Measurements from ENCODE around the gene MPPED1.

Gene MPPED1, protein sequence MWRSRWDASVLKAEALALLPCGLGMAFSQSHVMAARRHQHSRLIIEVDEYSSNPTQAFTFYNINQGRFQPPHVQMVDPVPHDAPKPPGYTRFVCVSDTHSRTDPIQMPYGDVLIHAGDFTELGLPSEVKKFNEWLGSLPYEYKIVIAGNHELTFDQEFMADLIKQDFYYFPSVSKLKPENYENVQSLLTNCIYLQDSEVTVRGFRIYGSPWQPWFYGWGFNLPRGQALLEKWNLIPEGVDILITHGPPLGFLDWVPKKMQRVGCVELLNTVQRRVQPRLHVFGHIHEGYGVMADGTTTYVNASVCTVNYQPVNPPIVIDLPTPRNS

DNA sequence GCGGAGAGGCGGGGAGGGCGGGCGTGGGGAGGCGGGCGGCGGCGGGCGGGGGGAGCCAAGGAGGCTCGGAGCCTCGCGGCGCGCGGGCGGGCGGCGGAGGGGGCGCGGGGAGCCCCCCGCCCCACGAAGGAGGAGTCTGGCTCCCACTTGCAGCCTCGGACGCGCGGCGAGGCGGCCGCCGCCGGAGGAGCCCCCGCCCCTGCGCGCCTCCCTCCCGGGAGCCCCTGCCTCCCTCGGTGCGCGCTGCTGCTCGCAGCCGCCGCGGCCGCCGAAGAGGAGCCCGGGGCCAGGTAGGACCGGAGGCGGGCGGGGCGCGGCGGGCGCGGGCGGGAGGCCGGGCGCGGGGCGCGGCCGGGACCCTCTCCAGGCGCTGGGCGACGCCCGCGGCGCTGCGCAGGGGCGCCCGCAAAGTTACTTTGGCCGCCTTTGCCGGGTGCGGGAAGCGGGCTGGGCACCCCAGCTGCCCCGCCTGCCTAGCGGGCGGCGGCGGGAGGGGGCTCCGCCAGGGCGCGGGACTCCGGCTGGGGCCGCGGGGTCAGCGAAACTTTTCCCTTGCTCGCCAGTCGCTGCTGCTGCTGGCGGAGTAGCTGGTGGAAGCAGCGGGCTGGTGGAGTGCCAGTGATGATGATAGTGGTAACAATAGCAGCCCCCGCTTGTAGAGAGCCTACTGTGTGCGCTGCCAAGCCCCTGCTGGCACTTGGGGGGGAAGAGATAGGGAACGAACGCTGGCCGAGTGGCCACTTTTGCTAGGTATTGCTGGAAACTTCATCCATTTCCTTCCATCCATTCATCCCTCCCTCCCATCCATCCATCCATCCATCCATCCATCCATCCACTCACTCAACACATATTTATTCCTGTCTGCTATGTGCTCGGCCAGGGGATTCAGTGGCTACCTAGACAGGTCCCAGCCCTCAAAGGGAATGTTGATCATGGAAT lies at the start of gene MPPED1:
Gene MPPED1, plus strand, starts transcription at position 146 of the 939 bp plus-strand sequence. CDS start 12,972 bp downstream, outside the sequence.
- no peak for DNase-seq (ENCODE audit: low read depth)

DNA sequence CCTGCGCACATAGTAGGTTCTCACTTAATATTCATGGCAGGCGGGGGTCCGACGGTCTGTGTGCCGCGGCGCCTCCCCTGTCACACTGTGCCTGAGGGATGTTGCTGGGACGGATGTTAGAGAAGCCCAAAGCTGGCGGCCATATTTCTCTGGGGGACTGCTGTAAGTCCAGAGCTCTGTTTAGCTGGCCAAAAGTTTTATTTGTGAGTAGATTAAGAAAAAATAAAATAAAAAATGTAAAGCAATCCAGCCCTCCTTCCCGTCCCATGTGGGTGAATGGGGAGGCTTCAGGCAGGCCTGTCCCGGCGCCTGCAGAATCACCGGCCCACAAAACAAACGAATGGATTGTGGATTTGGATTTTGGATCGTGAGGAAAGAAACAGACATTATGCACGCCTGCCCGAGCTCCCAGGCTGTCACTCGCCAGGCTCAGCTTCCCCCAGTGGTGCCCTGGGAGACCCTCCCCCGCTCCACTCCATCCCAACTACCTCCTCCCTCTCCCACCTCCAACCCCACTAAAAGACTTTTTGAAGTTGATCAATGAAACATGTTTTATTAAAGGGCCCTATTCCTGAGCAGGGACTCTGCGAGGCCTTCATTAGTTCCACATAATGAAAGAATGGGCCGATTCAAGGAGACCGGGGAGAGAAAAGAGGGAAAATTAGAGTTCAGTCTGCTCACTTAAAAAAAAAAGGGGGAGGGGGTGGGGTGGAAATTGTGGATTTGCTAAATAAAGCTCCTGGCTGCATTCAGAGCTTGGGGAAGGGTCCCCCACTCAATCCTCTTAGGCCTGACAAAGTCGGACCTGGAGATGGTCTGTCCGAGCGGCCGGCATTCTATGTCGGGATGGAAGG lies 48.3 kb upstream of the MPPED1 start:
- no peak for DNase-seq (ENCODE audit: low read depth)

DNA sequence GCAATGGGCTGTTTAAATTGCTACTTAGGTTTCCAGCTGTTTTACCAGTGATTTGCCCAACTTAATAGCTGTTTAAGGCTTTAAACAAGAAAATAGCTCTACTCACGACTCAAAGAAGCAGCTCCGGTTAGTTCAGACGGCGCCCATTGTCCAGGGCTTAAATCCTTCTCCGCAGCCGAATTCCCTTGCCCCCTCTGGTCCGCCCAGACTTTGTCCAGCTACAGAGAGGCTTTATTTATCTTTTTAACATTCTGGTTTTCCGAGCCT lies 47.7 kb upstream of the MPPED1 start:
- DNase-seq (ENCODE audit: low read depth) = no peak

DNA sequence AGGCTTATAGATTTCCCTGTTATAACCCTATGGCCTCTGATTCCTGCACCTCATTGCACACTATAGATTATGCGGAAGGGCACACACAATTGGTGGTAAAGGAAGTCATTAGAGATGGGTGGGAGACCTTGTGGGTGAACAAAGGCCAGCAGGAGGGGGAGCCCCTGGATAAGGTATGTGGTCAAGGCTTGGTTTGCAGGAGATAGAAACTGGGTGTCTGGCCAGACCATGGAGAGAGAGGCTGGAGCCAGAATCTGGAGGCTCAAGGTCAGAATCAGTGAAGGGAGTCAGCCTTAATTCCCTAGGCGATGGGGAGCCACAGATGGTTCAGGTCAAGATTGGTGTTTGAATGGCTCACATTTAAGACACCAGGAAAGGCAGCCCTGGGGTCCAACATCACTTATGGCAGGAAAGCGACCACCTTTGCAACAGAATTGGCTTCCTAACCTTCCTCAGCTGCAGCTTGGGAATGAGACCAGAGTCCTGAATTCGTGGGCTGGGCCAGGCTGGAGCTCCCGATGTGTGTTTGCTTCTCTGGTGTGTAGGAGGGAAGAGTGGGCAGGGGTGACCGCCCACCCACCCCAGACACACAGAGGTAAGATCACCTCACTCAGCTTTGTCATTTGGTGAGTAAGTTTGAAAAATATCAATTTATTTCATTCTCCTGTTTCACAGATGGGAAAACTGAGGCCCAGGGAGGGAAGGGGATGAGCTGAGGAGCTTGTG lies 45.9 kb upstream of the MPPED1 start:
- no peak for DNase-seq (ENCODE audit: low read depth)

DNA sequence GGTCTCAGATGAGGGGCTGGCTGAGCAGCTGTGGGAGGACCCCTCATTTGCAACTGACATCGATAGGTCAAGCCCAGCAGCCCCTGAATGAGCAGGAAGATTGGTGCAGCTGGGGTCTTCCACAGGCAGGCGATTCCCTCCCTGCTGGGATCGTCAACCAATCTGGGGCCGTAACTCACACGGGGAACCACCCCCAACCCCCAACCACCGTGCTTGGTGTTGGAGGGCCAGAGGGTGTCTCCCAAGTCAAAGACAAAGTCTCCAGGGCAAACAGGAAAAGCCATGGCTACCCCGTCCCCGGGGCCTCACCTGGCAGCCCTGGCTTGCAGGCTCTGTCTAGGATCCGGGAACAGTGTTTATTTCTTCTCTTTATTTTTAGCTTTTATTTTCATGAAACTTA lies 41.8 kb upstream of the MPPED1 start:
- DNase-seq (ENCODE audit: low read depth) = no peak

DNA sequence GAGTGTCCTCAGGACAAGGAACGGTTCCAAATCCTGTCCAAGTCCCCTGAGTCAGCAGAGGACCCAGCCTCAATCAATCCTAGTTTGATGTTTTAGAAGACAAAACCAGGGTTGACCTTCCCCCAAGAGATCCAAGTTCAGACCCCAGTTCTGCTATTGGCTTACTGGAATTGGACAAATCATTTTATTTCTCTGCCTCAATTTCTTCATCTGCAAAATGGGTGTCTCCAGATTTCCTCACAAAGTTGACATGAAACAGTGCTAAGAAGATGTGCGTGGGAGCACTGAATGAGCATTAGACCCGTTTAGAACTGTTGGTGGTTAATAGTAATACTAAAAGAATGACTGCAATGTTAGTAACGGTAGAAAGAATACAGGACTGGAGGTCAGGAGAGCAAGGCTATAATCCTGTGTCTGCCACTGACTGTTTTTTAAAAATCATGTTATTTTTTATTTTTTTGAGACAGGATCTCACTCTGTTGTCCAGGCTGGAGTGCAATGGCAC lies 35.8 kb upstream of the MPPED1 start:
- DNase-seq (ENCODE audit: low read depth) = no peak

DNA sequence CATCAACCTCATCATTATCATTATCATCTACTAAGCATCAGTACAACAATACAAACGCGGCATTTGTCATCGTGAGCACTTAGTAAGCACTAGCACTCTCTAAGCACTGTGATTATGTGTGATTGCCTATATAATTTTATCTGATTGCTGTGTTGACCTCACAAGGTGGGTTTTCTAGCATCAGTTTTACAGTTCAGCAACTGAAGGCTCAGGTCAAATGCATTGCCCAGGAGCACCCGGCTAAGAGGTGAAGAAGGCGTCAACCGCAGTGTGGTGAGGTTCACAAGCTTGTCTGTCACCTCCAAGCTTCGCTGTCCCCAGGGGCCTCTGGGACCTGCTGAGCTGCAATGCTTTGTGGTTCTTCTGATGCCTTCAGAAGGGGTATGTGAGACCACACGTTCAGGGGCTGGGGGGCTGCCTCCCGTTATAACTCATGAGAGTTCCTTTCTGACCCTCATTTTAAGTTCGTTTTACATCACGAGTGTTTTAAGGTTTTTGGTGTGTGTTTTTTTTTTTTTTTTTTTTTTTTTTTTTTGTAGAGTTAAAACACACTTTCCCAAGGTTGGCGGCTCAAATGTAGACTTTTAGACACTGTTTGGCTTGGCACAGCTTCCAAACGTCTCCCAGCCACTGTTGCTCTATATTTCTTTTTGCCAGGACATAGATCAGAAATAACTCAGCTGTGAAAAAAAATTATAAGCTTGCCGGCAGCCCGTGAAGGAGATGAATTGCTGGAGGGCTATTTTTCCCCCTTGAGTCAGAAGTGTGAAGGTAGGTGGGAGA lies 34.9 kb upstream of the MPPED1 start:
- no peak for DNase-seq (ENCODE audit: low read depth)

DNA sequence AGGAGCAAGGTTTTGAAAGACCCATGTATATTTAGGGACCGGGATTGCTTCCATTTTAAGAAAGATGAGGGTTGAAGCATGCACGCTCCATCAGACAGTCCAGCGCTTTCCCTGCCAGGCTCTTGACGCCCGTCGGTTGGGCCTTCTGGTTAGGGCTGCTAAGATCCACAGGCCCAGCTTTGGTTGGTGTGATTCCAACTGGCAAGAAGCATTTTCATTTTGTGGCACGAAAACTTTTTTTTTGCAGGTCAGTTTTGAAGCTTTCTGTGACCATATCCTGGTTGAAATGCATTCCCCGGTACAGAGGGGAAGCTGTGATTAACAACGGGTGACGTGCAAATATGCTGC lies 34.3 kb upstream of the MPPED1 start:
- peak; percentile 35 for DNase-seq (ENCODE audit: low read depth)

DNA sequence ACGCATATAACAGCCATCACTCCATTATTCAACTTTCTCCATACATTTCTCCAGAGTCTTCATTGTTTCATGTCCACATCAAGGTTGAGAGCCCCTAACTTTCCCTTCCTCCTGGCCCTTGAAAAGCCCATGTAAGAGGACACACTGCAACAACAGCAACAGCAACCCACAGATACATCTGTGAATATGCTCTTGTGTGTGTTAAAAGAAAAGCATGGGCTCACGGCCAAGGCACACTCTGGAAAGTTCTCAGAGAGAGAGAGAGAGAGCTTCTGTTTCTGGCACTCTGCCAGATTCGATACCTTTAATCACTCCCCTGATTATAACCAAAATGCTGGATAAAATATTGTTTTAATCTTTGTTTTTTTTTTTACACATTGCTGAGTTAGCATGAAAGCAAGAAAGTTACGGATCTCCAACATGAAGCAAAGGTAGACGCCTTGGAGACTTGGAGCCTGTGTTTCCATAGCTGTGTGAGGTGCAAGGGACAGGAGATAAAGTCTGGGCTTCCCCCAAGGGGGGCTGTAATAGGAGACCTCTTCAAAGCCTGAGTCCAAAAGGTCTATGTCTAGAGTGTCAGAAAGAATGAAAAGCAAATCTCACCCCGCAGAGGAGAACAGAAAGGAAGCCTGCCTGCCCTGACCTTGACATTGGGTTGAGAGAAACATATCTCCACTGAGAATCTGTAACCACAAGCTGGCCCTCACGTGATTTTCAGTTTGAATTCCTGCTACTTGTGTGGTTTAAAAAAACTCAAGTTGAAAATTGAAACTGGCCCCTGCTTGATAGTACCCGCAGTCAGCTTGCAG lies 33.7 kb upstream of the MPPED1 start:
- DNase-seq (ENCODE audit: low read depth) = no peak

DNA sequence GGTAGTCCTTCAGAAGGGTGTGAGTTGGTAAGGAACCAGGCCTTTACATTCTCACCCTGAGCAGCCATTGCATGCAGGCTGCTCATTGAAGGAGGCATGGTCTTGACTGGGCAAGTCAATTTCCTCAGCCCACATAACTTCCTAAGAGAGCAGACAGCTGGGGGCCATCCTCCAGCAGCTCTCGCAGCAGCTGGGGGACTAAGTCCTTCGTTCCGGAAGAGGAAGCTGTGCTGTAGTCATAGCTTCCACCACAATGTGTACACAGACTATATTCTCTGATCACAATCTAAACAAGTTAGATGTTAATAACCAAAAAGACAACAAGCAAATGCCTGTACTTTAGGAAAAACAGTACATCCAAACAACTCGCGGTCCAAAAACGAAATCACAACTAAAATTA lies 30.1 kb upstream of the MPPED1 start:
- no peak for DNase-seq (ENCODE audit: low read depth)

DNA sequence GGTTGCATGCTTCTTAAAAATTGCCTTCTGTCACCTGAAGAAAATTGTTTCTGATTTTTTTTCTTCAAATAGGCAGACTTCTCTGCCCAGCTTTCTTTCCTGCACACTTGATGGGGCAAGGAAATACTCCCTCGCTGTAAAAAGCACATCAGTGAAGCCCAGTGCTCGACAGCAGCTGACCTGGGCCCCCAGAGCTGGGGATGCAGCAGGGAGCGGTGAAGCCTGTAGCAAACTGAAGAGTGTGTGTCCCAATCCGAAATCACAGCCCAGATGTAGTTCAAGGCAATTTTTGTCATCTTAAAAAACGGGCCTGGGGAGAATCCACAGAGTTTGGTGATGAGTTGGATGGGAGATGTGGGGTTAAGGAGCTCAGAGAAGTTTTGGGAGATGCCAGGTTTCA lies 27.0 kb upstream of the MPPED1 start:
- DNase-seq (ENCODE audit: low read depth) = no peak

DNA sequence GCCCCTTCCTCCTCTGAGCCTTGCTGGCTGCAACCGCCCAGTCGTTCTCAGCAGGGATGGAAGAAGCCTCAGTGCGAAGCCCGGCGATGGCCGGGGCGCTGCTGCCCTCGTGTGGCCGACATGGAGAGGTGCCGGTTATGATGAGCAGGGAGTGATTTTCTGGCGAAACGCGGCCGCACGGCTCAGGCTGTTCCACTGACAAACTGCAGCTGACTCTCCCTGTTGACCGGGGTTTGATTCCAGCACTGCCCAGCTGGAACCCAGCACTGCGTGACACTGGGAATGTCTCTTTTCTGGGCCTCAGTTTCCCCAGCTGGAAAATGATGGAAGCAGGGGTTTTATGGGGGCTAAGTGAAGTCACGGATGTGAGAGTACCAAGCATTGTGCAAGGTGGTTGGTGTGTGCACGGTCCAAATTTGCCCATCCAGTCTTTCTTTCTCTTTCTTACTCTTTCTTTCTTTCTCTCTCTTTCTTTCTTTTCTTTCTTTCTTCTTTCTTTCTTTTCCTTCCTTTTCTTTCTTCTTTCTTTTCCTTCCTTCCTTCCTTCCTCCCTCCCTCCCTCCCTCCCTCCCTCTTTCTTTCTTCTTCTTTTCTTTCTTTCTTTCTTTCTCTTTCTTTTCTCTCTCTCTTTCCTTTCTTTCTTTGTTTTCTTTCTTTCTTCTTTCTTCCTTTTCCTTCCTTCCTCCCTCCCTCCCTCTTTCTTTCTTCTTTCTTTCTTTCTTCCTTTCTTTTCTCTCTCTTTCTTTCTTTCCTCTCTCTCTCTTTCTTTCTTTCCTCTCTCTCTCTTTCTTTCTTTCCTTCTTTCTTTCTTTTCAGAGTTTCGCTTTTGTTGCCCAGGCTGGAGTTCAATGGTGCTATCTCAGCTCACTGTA lies 25.8 kb upstream of the MPPED1 start:
- peak; percentile 40 for DNase-seq (ENCODE audit: low read depth)

DNA sequence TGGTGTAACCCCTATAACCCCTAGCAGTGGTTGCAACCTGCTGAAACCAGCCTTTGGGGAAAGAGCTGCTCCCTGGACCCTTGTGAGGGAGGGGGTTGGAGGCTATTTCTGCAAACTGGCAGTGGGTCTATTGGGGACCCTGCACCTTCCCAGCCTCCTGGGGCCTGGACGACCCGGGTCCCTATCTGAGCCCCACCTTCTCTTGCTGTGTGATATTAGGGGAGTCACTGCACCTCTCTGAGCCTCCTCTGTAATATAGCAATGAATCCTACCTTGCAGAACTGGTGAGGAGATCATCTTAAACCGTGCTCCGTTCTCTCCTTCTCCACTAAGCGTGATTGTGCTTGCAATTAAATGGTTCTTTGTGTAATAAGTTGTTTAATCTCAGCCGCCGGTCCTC lies 24.0 kb upstream of the MPPED1 start:
- no peak for DNase-seq (ENCODE audit: low read depth)

DNA sequence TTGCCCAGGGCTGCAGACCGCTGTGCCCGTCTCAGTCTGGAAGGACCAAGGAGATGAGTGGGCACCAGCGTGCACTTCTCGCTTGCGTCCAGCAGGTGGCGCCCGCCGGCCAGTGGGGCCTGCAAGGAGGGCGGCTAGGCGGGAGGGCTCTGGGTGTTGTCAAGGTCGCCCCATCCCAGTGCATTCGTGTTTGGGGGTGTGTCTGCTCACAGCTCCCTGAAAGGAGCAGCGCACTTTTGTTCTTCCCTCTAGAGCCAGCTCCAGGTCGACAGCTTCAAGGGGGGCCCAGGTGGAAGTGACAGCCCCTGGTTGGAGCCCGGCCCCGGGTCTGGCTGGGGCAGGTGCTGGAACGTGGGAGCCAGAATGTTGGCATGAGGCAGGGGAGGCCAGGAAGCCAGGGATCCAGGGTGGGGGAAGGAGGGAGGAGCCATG lies 23.4 kb upstream of the MPPED1 start:
- DNase-seq (ENCODE audit: low read depth) = peak; percentile 18

DNA sequence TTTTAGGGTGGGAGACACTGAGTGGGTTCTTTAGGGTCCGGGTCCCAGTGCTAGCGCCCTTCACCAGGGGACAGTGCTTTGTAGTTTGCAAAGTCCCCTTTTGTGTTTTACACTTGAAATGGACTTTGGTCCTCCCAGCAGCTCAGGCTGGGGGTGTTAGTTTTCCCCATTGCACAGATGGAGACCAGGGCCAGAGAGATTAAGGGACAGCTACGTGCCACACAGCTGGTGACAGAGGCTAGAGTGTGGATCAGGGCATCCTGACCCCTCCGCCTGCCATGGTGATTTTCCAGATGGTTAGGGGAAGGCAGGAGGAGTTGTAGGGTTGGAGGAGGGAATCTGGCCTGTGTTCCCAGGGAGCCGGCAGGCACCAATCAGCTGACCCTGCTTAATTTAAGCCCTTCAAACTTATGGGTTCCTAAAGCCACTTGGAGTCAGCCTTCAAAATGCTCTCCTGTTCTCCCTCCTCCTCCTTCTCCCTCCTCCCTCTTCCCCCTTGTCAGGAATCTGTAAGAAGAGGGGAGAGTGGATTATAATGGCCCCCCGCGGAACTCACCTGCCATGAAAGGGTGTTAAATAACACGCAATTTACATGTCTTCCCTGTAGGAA lies 22.5 kb upstream of the MPPED1 start:
- no peak for DNase-seq (ENCODE audit: low read depth)

DNA sequence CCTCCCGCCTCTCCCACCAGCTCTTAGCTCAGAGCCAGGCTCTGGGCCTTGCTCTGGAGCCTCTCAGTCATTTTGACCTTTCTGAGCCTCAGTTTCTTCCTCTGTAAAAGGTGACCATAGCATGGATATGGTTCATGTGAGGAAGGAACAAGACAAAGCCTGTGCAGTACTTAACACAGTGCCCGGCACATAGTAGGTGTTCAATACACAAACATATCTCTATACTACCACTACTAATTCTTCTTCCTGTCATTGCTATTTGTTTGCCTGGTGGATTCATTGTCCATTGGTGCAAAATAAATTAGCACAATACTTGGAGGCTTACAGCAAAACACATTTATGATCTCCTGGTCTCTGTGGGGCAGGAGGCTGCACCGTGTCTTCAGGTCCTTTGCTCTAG lies 21.6 kb upstream of the MPPED1 start:
- DNase-seq (ENCODE audit: low read depth) = no peak

DNA sequence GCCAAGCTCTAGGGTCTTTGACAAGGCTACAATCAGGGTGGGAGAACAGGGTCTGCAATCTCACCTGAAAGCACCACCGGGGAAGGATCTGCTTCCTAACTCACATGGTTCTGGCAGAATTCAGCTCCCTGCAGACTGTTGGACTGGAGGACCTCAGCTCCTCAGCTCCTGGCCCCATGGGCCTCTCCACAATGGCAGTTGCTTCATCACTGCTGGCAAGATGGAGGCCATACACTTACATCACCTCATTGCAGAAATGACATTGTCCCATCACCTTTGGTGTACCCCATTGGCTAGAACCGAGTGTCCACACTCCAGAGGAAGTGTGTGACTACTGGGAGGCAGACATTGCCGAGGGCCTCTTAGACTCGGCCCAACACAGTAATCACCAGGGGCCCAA lies 20.9 kb upstream of the MPPED1 start:
- DNase-seq (ENCODE audit: low read depth) = no peak

DNA sequence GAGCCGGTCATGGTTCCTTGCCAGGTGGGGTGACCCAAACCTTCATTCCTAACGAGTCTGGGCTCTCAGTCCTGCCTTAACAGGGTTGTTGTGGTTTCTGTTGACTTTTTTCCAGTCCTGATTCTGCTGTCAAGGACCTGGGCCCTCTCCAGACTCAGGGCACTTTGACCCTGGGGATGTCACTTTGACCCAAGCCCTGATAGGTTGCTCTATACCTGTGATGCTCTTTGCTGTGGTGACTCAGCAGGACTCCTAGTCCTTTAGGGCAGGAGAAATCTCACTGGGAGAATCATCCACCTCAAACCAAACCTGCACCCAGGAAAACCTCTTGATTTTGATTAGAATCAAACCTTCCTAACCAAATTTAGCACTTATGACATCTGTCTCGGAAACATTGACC lies 20.5 kb upstream of the MPPED1 start:
- no peak for DNase-seq (ENCODE audit: low read depth)

All from stromal cell of bone marrow (primary cell).